PFSK-1 (cell line): ENCODE measurements around the gene DNAJC5.

Experiments
- FOXP2 ChIP-seq: optimal IDR thresholded peaks from 2 replicates; pipeline ENCODE3; 2011; ENCODE audit warnings: borderline replicate concordance, control low read depth, inconsistent platforms; ENCODE audit not compliant: insufficient read depth; ENCODE audit errors: extremely low read length, extremely low read depth
- POLR2AphosphoS5 ChIP-seq: IDR thresholded peaks from 2 replicates; pipeline ENCODE4 v1.6.1; 2012; ENCODE audit warnings: low read depth, mild to moderate bottlenecking, control low read depth, low read length, moderate library complexity
- SIN3A ChIP-seq: IDR thresholded peaks from 2 replicates; pipeline ENCODE4 v1.6.1; 2012; ENCODE audit warnings: mild to moderate bottlenecking, low read length, moderate library complexity, borderline replicate concordance; ENCODE audit not compliant: insufficient read depth
- TAF1 ChIP-seq: IDR thresholded peaks from 2 replicates; pipeline ENCODE4 v1.6.1; 2012; ENCODE audit warnings: low read length, control low read depth, borderline replicate concordance; ENCODE audit not compliant: insufficient read depth
- TF ChIP-seq, protein P1 (sequence below), 2 experiments: IDR thresholded peaks; 2 replicates each; pipeline versions ENCODE4 v1.6.1 to v1.8.0; 2011 to 2012; ENCODE audit warnings: low read depth in 2 of 2, low read length in 2 of 2, control low read depth in 1 of 2, inconsistent platforms in 1 of 2, mild to moderate bottlenecking in 1 of 2, moderate library complexity in 1 of 2; ENCODE audit not compliant: insufficient read depth in 1 of 2

DNA sequence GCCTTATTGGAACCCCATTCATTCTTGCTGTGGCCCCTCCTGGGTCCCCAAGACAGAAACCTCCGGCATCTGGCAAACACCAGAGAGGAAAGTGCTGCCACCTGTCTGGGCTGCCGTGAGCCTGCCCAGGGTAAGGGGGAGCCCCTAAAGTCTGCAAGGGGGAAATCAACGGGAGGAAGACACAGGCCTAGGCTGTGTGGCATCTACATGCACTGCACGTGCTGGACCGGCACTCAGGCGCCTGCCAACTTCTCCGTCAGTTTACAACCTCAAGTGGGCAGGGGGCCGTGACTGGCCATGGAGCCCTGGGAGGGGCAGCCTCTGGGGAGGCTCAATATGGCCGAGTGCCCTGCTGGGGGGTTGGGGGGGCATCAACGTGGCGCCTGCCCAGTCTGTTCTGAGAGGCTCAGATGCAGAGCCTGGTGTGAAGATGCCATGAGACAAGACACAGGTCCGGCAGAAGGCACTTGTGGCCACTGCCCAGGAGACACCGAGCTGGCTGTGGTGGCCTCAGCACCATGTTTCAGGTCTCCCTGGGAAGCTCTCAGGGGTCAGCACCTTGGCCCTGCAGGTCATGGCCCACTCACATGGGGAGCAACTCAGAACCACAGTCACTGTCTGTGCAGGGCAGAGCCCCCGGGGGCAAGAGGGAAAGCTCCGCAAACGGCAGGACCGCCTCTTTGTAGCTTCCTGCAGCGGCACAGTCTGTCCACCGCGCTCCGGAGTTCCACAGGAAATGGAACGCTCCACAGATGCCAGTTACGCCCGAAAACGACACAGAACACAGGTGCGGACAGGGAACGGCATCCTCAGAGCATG, 52.9 kb downstream of the DNAJC5 start:
- no peak for TF ChIP-seq FOXP2
- no peak for TF ChIP-seq POLR2AphosphoS5
- TF ChIP-seq, protein P1, sequence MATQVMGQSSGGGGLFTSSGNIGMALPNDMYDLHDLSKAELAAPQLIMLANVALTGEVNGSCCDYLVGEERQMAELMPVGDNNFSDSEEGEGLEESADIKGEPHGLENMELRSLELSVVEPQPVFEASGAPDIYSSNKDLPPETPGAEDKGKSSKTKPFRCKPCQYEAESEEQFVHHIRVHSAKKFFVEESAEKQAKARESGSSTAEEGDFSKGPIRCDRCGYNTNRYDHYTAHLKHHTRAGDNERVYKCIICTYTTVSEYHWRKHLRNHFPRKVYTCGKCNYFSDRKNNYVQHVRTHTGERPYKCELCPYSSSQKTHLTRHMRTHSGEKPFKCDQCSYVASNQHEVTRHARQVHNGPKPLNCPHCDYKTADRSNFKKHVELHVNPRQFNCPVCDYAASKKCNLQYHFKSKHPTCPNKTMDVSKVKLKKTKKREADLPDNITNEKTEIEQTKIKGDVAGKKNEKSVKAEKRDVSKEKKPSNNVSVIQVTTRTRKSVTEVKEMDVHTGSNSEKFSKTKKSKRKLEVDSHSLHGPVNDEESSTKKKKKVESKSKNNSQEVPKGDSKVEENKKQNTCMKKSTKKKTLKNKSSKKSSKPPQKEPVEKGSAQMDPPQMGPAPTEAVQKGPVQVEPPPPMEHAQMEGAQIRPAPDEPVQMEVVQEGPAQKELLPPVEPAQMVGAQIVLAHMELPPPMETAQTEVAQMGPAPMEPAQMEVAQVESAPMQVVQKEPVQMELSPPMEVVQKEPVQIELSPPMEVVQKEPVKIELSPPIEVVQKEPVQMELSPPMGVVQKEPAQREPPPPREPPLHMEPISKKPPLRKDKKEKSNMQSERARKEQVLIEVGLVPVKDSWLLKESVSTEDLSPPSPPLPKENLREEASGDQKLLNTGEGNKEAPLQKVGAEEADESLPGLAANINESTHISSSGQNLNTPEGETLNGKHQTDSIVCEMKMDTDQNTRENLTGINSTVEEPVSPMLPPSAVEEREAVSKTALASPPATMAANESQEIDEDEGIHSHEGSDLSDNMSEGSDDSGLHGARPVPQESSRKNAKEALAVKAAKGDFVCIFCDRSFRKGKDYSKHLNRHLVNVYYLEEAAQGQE (IDR thresholded peaks at IDR 0.05; ENCODE audit: insufficient read depth in 1 of 2, low read depth in 2 of 2, low read length in 2 of 2) = no peak
- TF ChIP-seq TAF1 = no peak
- TF ChIP-seq SIN3A = no peak
